Fibroblast of skin of right quadriceps (primary cell): ENCODE data around the gene MITF.
A peak's percentile ranks its signal among the peaks of the same experiment; 100 is the strongest.

Source experiments
- DNase-seq: peaks from one replicate; pipeline ENCODE4 v3.0.0-alpha.2; 2013

MITF gene

GRCh38 chr3:69983546-69984265 lies 244.4 kb downstream of the MITF start:
- DNase-seq, result no peak

GRCh38 chr3:69985266-69985665 lies 246.0 kb downstream of the MITF start:
- no peak for DNase-seq

DNA sequence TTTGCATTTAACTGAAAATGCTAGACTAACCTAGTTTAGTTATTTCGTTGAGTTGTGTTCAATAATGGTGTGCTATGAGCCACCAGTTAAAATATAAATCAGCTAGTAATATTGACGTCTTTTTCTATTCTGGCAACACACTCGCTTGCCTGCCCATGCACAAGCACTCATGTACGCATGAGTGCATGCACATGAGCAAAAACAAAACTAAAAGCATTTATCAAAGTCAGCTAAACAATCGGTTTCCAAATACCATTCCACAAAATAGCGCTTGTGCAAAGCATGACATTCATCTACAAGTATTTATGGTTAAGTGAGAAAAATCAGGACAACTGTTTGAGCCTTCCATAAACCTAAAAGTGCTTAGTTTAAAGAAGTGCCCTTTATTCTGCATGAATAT lies 247.2 kb downstream of the MITF start:
- DNase-seq, result no peak

- DNase-seq, result no peak
These were observed 248.6 kb downstream of the MITF start for GRCh38 chr3:69987833-69988232.

DNA sequence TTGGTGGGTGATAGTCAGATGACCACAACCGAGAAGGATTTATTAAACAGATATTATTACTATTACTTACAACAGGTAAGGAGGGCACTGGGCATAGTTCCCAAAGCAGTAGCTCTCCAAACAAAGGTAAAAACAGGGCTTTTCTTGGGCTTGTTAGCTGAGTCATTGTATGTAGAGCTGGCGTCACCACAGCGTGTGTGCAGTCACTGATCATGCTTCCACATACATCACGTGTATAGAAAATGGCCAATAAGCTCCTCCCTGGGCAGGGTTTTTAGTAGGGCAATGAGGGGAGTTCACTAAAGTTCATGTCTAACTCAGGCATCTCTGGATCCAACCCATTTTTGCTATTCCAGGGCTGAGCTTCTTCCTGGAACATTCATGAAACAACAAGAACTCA lies 254.5 kb downstream of the MITF start:
- no peak for DNase-seq

GRCh38 chr3:69994919-69995318 lies 255.7 kb downstream of the MITF start:
- DNase-seq, result no peak

- DNase-seq, result no peak
These were observed 258.5 kb downstream of the MITF start for GRCh38 chr3:69997631-69998307.

GRCh38 chr3:69998759-69999139 lies 259.5 kb downstream of the MITF start:
- no peak for DNase-seq

DNA sequence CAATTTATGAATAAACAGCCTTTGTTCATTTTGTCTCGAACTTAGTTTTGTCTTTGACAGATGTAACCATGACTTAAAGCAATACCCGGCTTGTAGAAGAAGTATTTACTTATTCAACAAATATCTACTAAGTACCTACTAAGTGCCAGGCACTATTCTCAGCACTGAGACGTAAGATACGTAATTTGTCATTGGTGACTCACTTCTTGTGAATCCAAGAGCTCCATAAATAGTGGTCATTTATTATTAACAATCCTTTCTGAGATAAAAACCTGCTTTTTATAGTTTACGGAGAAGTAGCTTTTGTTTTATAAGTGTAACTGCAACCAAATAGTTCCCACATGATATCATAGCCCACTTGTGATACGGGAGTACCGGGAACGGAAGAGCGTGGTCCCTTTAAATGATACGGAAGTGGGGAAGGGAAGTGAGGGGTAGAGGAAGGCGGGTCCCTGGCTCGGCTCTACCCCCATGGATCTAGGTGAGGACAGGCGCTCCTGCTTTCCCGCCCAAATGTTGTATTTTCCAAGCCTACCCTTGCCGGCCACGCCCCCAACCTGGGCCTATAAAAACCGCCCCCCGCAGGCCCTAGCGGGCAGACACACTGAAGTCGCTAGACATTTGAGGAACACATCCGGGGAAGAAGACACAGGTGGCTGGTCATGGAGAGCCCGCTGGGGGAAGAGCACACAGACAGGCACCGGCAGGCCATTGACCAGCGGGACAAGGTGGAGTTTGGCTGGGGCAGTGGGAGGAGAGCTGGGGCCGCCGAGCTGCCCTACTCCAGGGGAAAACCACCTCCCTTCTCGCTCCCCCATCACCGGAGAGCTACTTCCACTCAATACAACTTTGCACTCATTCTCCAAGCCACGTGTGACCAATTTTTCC lies 260.1 kb downstream of the MITF start, which contains the start of gene SAMMSON:
SAMMSON (plus strand) TSS at position 594 of the 888 bp plus-strand sequence.
- peak; percentile 20 for DNase-seq

DNA sequence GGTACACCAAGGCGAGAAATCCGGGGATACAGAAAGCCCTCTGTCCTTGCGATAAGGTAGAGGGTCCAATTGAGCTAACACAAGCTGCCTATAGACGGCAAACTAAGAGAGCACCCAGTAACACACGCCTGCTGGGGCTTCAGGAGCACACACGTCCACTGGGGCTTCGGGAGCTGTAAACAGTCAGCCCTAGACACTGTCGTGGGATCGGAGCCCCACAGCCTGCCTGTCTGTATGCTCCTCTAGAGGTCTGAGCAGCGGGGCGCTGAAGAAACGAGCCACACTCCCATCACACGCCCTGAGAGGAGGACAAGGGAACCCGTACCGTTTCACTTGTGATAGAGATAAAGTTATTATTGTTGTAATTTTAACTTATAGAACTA lies 260.8 kb downstream of the MITF start:
- DNase-seq, result no peak

DNA sequence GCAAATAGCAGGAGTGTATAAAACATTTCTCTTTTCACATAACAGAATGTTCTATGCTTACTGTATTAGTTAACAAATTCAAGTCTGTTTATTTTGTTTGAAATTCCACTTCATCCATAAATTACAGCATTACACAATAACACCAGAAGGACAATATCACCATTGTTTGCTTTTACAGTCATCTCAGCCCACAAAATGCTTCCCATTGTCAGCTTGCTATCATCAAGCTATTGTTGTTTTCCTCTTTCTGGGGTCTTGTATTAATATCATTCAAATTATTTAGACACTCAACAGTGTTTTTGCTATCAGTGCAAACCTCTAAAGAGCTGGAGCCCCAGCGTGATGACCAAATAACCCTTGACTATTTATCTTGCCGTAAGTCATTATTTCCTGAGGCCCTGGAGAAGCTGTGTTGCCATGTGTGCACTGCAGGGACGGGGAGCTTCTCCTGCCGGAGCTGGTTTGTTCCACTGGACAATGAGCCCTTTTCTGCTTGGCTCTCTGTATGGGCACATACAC lies 261.4 kb downstream of the MITF start:
- DNase-seq, result no peak

GRCh38 chr3:70003119-70003518 lies 263.9 kb downstream of the MITF start:
- no peak for DNase-seq

DNA sequence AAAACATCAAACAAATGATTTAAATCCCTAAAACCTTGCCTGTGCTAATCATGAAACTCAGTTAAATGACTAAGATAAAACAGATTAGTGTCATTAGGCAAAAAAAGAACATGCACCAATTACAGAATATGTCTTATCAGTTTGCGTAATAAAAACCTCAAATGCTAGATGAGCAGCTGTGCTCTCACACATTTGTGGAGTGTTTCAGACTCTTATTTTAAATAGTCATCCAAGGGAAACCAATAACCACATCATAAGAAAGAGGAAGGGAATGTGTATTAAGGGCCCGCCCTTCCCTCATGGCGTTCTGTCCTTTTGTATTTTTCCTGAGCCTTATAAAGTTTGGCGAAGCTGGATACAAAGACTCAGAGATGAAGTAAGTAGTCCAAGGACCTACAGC lies 266.8 kb downstream of the MITF start:
- DNase-seq, result no peak

DNA sequence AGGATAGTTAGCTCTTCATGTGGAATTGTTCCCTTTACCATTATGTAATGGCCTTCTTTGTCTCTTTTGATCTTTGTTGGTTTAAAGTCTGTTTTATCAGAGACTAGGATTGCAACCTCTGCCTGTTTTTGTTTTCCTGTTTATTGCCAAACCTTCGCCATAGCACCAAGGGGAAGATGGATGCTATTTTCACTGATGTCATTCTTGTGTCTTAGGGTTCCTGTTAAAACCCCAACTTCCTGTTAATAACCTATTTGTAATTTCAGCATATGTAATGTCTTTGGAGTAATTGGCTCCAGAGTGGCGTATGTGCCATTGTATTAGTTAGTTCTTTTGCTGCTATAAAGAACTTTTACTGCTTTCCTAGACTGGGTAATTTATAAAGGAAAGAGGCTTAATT lies 271.1 kb downstream of the MITF start:
- DNase-seq, result no peak

DNA sequence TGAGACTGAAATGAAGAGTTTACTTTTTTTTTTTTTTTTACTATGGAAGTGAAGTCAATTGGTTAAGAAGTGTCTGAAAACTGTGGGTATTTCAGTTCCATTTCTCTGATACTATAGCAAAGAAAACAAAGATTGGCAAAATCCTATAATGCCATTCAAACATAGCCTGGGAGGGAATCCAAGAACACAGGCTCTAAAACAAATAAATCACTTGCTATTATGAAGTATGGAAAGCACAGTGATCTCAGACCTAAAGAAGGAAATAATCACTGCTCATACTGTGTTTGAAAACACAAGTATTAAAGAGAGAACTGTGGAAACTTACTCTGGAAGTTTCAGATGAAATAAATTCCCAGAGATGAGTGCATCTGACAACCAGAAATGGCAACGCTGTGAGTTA lies 272.3 kb downstream of the MITF start:
- no peak for DNase-seq
